ENCODE results near the gene RGS7.

- TF ChIP-seq CTCF (IDR thresholded peaks at IDR 0.05) (no peak), POLR2A (IDR thresholded peaks at IDR 0.05) (no peak)
Measured at GRCh38 chr1:241131636-241132194, 225.3 kb downstream of the RGS7 start.

Data from Peyer's patch (tissue), 4 donors.